CD14-positive monocyte (primary cell): ENCODE measurements around the gene TMEM161B. TPM values are rescaled to one million over a fixed set of nuclear protein-coding genes. Genes with fewer than 3 reads are reported as not detected.

Source experiments
- DNase-seq, 3 donors: peaks; one replicate each; pipeline ENCODE4 v3.0.0-alpha.2; 2011 to 2022
- H2AFZ ChIP-seq: 2 replicates; pipeline ENCODE4 v1.6.0; 2012; ENCODE audit warnings: mild to moderate bottlenecking, low read depth, low read length, inconsistent platforms; ENCODE audit not compliant: insufficient read depth, poor library complexity, severe bottlenecking
- H3K27ac ChIP-seq, 2 donors: 1 replicate in 1 of 2; 2 replicates in 1 of 2; pipeline ENCODE4 v1.5.1; 2012 to 2013; ENCODE audit warnings: low read length in 2 of 2, control low read depth in 1 of 2, inconsistent platforms in 1 of 2, low read depth in 1 of 2, mild to moderate bottlenecking in 1 of 2
- H3K27me3 ChIP-seq, 2 donors: one replicate each; pipeline versions ENCODE4 v1.6.0 to v1.6.1; 2011 to 2013; ENCODE audit warnings: low read length in 2 of 2; ENCODE audit not compliant: control insufficient read depth in 2 of 2, insufficient read depth in 2 of 2
- H3K36me3 ChIP-seq, 2 donors: replicated peaks in 1 of 2; 1 replicate in 1 of 2; 2 replicates in 1 of 2; pipeline versions ENCODE4 v1.5.1 to v1.6.1; 2012 to 2013; ENCODE audit warnings: low read length in 2 of 2, control low read depth in 1 of 2, inconsistent platforms in 1 of 2, mild to moderate bottlenecking in 1 of 2; ENCODE audit not compliant: insufficient read depth in 2 of 2, control insufficient read depth in 1 of 2
- H3K4me1 ChIP-seq, 2 donors: 1 replicate in 1 of 2; 2 replicates in 1 of 2; pipeline versions ENCODE4 v1.5.1 to v1.6.1; 2012 to 2013; ENCODE audit warnings: low read length in 2 of 2, control low read depth in 1 of 2, inconsistent platforms in 1 of 2, mild to moderate bottlenecking in 1 of 2, moderate library complexity in 1 of 2; ENCODE audit not compliant: insufficient read depth in 2 of 2, control insufficient read depth in 1 of 2
- H3K4me2 ChIP-seq: replicated peaks from 2 replicates; pipeline ENCODE3; 2012; ENCODE audit warnings: low read length, moderate library complexity, mild to moderate bottlenecking; ENCODE audit not compliant: poor library complexity, severe bottlenecking; ENCODE audit errors: extremely low read depth
- H3K4me3 ChIP-seq, 3 experiments: fragments of 200-600 bp in 1 of 3; sonication (generic) in 1 of 3; replicated peaks in 1 of 3; 1 replicate in 2 of 3; 2 replicates in 1 of 3; pipeline ENCODE4 v1.5.1; 2011 to 2013; ENCODE audit warnings: low read length in 3 of 3, mild to moderate bottlenecking in 3 of 3, control low read depth in 2 of 3, low read depth in 2 of 3, inconsistent platforms in 1 of 3, moderate library complexity in 1 of 3
- H3K79me2 ChIP-seq: 2 replicates; pipeline ENCODE4 v1.6.0; 2012; ENCODE audit warnings: mild to moderate bottlenecking, control low read depth, inconsistent platforms, low read length, moderate library complexity; ENCODE audit not compliant: insufficient read depth
- H3K9ac ChIP-seq: 2 replicates; pipeline ENCODE4 v1.6.0; 2017; ENCODE audit warnings: low read length, mild to moderate bottlenecking; ENCODE audit not compliant: insufficient read depth, poor library complexity, severe bottlenecking
- H3K9me3 ChIP-seq, 2 donors: replicated peaks in 1 of 2; 1 replicate in 1 of 2; 2 replicates in 1 of 2; pipeline versions ENCODE4 v1.5.1 to v1.6.1; 2012 to 2013; ENCODE audit warnings: low read length in 2 of 2, control low read depth in 1 of 2; ENCODE audit not compliant: control insufficient read depth in 1 of 2, insufficient read depth in 1 of 2
- H4K20me1 ChIP-seq: 2 replicates; pipeline ENCODE4 v1.6.0; 2012; ENCODE audit warnings: mild to moderate bottlenecking, low read length, control low read depth, moderate library complexity; ENCODE audit not compliant: insufficient read depth
- H3K27ac Mint-ChIP-seq, 7 donors: one replicate each; pipeline ENCODE4 v1.8.0; 2020; ENCODE audit warnings: mild to moderate bottlenecking in 7 of 7, mixed read lengths in 7 of 7, moderate library complexity in 6 of 7, inconsistent platforms in 2 of 7
- H3K27me3 Mint-ChIP-seq, 3 donors: one replicate each; pipeline ENCODE4 v1.8.0; 2021 to 2022; ENCODE audit warnings: low read depth in 3 of 3, mild to moderate bottlenecking in 3 of 3, mixed read lengths in 3 of 3, moderate library complexity in 3 of 3, inconsistent platforms in 1 of 3
- H3K36me3 Mint-ChIP-seq, 2 donors: one replicate each; pipeline ENCODE4 v1.8.0; 2020; ENCODE audit warnings: mixed read lengths in 2 of 2, inconsistent platforms in 1 of 2, mild to moderate bottlenecking in 1 of 2
- H3K4me1 Mint-ChIP-seq: one replicate; pipeline ENCODE4 v1.8.0; 2020; ENCODE audit warnings: mild to moderate bottlenecking, mixed read lengths
- H3K4me3 Mint-ChIP-seq, 2 donors: one replicate each; pipeline ENCODE4 v1.8.0; 2020; ENCODE audit warnings: mild to moderate bottlenecking in 2 of 2, mixed read lengths in 2 of 2, moderate library complexity in 1 of 2
- H3K9me3 Mint-ChIP-seq, 7 donors: one replicate each; pipeline ENCODE4 v1.8.0; 2020 to 2022; ENCODE audit warnings: mixed read lengths in 7 of 7, mild to moderate bottlenecking in 6 of 7, moderate library complexity in 6 of 7, inconsistent platforms in 2 of 7
- WGBS: methylation state at CpG from one replicate; pipeline ENCODE4 v1.1.5; 2013; ENCODE audit warnings: missing lambda C conversion rate; ENCODE audit not compliant: insufficient coverage; 5-methylcytosine and 5-hydroxymethylcytosine counted together
- intact Hi-C, 2 donors: fragments of 100-400 bp; cut with micrococcal nuclease; formaldehyde crosslinking; loops; one replicate each; pipeline versions ENCODE4 v1.15.0 to v1.15.1; 2023
- polyA plus RNA-seq, 3 donors: library from polyadenylated mRNA; depleted of rRNA in 1 of 3; unstranded in 2 of 3; stranded (reverse) in 1 of 3; fragments of 300-500 nt in 2 of 3; fragments of >200 nt in 1 of 3; fragmentation: Illumina TruSeq in 2 of 3; gene quantifications; 1 replicate in 2 of 3; 2 replicates in 1 of 3; pipeline ENCODE4 v1.2.3, GENCODE V29; 2012 to 2021
- TF ChIP-seq, protein P1 (sequence below): fragments of 200-600 bp; IDR thresholded peaks from one replicate; pipeline ENCODE4 v1.8.0; 2022; ENCODE audit warnings: antibody characterized with exemption, mild to moderate bottlenecking

The TMEM161B gene
- polyA plus RNA-seq, 3 donors = 4.4 to 9.4 (median 5.0) TPM

- H3K9me3 ChIP-seq = peaks cover 0 to 3% of the 10 kb centered on the region in 2 donors
- no peak overlapping the region for H3K4me3 ChIP-seq
- intact Hi-C loops = no loop called here
- peaks cover 25 to 28% of the 10 kb centered on the region in 2 donors for H3K27me3 ChIP-seq
- no peaks in the 10 kb centered on the region for H3K4me1 ChIP-seq
- no peak overlapping the region for H2AFZ ChIP-seq
- no peaks in the 10 kb centered on the region for H4K20me1 ChIP-seq
- no peaks in the 10 kb centered on the region for H3K79me2 ChIP-seq
- no peaks in the 10 kb centered on the region for H3K36me3 Mint-ChIP-seq
- no peak overlapping the region for H3K4me3 Mint-ChIP-seq
- H3K27ac Mint-ChIP-seq = no peak overlapping the region
- no peak overlapping the region for H3K27ac ChIP-seq
- H3K4me1 Mint-ChIP-seq = no peaks in the 10 kb centered on the region
- no peak overlapping the region for H3K9ac ChIP-seq
- no peaks in the 10 kb centered on the region for H3K36me3 ChIP-seq
- H3K4me2 ChIP-seq = no peak overlapping the region
- TF ChIP-seq, protein P1, sequence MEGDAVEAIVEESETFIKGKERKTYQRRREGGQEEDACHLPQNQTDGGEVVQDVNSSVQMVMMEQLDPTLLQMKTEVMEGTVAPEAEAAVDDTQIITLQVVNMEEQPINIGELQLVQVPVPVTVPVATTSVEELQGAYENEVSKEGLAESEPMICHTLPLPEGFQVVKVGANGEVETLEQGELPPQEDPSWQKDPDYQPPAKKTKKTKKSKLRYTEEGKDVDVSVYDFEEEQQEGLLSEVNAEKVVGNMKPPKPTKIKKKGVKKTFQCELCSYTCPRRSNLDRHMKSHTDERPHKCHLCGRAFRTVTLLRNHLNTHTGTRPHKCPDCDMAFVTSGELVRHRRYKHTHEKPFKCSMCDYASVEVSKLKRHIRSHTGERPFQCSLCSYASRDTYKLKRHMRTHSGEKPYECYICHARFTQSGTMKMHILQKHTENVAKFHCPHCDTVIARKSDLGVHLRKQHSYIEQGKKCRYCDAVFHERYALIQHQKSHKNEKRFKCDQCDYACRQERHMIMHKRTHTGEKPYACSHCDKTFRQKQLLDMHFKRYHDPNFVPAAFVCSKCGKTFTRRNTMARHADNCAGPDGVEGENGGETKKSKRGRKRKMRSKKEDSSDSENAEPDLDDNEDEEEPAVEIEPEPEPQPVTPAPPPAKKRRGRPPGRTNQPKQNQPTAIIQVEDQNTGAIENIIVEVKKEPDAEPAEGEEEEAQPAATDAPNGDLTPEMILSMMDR = no peak
- peaks cover 8 to 19% (median 19%) of the 10 kb centered on the region in 3 donors for H3K27me3 Mint-ChIP-seq
- no peak for DNase-seq
- H3K9me3 Mint-ChIP-seq = peaks cover 1 to 14% (median 8%) of the 10 kb centered on the region in 7 donors
These were observed 117.9 kb downstream of the TMEM161B start for GRCh38 chr5:88150747-88151146.

DNA sequence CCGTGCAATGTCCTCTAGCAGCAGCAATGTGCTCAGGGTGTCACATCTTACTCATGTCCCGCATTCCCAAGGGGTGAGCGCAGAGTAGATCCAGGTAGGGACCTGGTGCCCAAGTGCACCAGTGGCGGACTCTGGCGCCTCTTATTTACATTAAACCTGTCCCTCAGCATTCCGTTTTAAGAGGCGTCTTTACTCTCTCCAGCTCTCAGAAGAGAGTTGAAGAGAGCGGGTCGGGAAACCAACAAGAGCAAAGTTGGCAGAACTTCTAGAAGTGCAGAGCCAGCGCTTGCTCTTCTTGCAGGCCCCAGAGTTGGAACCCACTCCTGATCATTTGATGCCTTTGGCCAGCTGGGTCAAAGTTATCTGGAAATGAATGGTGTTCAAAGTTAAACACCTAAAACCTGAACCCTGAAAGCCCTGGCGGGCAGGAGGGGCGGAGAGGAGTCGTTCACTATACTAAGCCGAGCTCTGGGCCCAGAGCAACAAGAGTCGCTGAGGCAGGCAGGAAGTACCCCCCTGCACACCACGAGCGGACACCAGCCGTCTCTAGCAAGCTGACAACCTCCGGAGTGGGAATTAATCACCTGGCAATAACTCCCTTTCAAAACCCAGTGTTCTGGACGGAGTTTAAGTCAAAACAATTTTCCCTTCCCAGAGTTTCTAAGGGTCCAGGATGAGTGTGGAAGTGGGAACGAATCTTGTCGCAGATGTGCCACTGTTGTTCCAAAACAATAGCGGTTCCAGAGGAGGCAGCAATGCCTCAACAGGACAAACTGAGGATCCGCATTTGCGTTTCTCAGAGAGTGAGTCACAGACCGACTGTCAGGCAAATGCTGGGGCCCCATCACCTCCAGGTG is 122.8 kb downstream of the TMEM161B start:
- Histone ChIP-seq H3K4me2 (no peak overlapping the region), H3K36me3 (no peaks in the 10 kb centered on the region), H3K27ac (no peak overlapping the region), H2AFZ (no peak overlapping the region), H3K9me3 (peaks cover 11 to 35% of the 10 kb centered on the region in 2 donors), H3K9ac (no peak overlapping the region), H3K4me3 (no peak overlapping the region), H3K27me3 (peaks cover 71 to 78% of the 10 kb centered on the region in 2 donors), H3K4me1 (peaks cover 9% of the 10 kb centered on the region in 2 donors), H3K79me2 (no peaks in the 10 kb centered on the region), H4K20me1 (no peaks in the 10 kb centered on the region)
- intact Hi-C loops = loop anchor here in 1 of 2 donors (10.0 kb wide), 1 partner anchor 539 kb away; no protein-coding TSS in a partner anchor
- peaks cover 10% of the 10 kb centered on the region for H3K4me1 Mint-ChIP-seq
- WGBS = 7% methylated on average over 22 of the region's 26 CpGs
- peak overlapping the region in 1 of 2 donors; percentile 74 for H3K4me3 Mint-ChIP-seq
- DNase-seq = no peak
- H3K9me3 Mint-ChIP-seq = peaks cover under 1 to 18% (median 8%) of the 10 kb centered on the region in 7 donors
- no peak overlapping the region for H3K27ac Mint-ChIP-seq
- TF ChIP-seq, protein P1 = no peak
- H3K27me3 Mint-ChIP-seq = peaks cover 6 to 28% (median 14%) of the 10 kb centered on the region in 3 donors
- H3K36me3 Mint-ChIP-seq = peaks cover 0 to 2% of the 10 kb centered on the region in 2 donors
